ENCODE data around the gene GEMIN2.
"Not testable (repeated sequence)": the region's sequence is repeated elsewhere in the genome, so short reads cannot be mapped to it uniquely, and the experiment has no call there.

The GEMIN2 gene

GRCh38 chr14:39177168-39177545, 63.0 kb downstream of the GEMIN2 start:
- no peak for DNase-seq (ENCODE audit: low read depth)

GRCh38 chr14:39179042-39179441, 64.9 kb downstream of the GEMIN2 start:
- no peak for DNase-seq (ENCODE audit: low read depth)

GRCh38 chr14:39180553-39180952, 66.4 kb downstream of the GEMIN2 start:
- no peak for DNase-seq (ENCODE audit: low read depth)

- DNase-seq (ENCODE audit: low read depth) = no peak
Observed at GRCh38 chr14:39181026-39181692, 67.0 kb downstream of the GEMIN2 start.

- DNase-seq (ENCODE audit: low read depth) = no peak
Observed at GRCh38 chr14:39181693-39182047, 67.5 kb downstream of the GEMIN2 start.

- no peak for DNase-seq (ENCODE audit: low read depth)
Observed at GRCh38 chr14:39182770-39183684, 68.9 kb downstream of the GEMIN2 start.

GRCh38 chr14:39183685-39184003, 69.5 kb downstream of the GEMIN2 start:
- not testable (repeated sequence) for DNase-seq (ENCODE audit: low read depth)

GRCh38 chr14:39184628-39185255, 70.6 kb downstream of the GEMIN2 start:
- DNase-seq (ENCODE audit: low read depth) = no peak

GRCh38 chr14:39185256-39186049, 71.3 kb downstream of the GEMIN2 start:
- no peak for DNase-seq (ENCODE audit: low read depth)

Measured in stimulated activated CD8-positive, alpha-beta memory T cell treated with anti-CD3 and anti-CD28 coated beads, Interleukin-7, amount 100 ng/mL, for 24 hours (primary cell).